ENCODE measurements around the gene MYO1E.
"Not testable (repeated sequence)": the region's sequence is repeated elsewhere in the genome, so short reads cannot be mapped to it uniquely, and the experiment has no call there.

The MYO1E gene

DNA sequence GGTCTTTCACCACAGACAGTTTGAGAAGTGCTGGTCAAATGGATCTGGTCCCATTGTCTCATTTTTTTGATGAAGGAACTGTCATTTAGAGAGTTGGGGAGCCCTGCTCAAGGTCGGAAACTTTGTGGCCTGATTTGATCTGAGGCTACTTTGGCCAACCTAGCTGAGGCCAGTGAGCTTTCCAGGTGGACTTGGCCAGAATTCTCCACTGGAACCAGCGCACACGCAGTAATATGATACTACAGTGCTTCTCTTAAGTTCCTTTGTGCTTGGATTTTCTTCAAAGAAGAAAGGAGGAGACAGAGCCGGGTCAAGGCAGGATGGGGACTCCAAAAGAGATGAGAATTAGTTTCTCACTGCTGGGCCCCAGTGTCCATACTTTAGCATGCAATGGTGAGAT lies 217.2 kb downstream of the MYO1E start:
- DNase-seq (ENCODE audit: extremely low spot score, insufficient read length, low read depth): no peak
- FAIRE-seq: no peak

DNA sequence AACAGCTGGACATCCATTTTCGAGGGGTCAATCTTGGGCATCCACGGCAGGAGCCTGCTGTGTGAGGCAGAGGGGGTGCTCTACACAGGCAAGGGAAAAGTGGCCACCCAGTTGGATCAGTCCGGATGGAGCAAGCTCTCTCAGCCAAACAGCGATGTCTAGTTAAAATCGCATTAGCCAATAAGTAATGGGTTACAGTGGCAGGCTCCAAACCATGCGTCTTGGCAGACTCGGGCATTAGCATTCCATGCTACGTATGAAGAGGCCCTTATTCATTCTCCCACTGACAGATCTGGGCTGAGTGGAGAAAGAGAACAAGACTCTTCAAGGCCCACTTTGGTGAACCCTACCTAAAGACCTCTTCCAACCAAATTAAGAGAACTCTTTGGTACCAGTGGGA lies 218.4 kb downstream of the MYO1E start:
- DNase-seq (ENCODE audit: extremely low spot score, insufficient read length, low read depth): no peak

DNA sequence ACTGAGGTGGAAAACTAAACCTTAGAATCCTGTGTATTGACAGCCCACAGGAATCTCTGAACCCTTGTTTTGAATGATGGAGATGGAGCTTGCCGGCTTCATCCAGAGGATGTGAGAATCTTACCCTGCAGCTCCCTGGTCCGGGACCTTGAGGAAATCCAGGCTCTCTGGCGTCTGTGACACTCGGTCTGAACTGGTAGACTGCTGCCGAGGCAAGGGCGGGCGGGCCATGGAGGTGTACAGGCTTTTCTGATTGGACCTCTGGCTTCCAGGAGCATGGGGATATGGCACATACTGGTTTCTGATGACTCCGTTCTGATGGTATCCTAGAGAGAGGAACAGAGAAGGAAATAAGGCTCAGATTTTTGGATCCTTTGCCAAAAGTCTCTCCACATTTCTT lies 219.2 kb downstream of the MYO1E start:
- no peak for FAIRE-seq
- DNase-seq (ENCODE audit: extremely low spot score, insufficient read length, low read depth): no peak

More for the DNA sequence above, 218.4 kb downstream of the MYO1E start:
- no peak for FAIRE-seq

DNA sequence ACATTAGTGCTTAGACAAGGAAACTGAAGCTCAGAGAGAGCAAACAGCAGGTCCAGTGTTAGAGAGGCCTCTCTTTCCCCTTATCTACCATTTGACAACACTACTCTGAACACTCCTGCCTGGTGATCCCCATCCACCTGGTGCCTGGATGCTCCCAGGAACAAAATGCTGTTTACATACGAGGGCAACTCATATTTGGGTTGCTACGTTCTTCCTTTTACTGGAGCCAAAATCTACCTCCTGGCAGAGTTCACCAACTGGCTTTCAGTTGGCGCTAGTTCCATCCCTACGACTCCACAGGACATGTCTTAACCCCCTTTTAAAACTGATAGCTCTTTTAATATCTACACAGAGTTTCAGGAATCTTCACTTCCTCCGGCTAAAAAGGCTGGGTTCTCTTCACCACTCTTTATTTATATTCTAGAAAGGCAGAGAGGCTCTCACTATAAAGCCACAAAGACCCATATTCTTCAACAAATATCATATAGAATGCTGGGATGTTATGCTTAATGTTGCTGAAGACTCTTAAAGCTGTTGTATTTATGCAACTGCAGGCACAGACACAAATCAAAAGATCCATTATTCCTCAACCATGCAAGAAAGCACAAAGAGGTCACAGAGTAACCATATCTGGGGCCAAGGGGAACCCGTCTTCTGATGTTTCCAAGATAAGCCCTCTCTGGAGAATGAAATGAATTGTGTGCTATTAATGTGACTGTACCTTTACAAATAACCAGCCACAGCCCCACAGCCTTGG lies 219.8 kb downstream of the MYO1E start:
- DNase-seq (ENCODE audit: extremely low spot score, insufficient read length, low read depth): no peak
- no peak for FAIRE-seq

DNA sequence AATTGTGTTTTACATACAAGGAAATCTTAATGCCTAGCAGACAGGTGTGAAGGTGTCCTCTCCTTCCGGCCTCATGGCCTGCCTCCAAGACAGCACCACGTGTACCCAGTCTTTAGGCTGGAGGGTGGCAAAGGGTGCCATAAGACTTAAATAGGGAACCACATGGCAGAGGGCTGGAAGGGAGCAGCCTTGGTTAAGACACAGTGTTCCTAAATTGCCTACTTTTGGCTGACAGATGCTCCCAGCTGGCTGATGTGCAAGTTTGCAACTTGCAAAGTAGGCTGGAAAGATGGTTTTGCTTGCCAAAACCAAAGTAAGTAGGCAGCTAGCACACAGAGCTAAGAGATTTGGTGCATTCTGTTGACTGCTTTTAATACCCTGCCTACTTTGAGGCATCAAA lies 222.5 kb downstream of the MYO1E start:
- FAIRE-seq: no peak
- DNase-seq (ENCODE audit: extremely low spot score, insufficient read length, low read depth): no peak

DNA sequence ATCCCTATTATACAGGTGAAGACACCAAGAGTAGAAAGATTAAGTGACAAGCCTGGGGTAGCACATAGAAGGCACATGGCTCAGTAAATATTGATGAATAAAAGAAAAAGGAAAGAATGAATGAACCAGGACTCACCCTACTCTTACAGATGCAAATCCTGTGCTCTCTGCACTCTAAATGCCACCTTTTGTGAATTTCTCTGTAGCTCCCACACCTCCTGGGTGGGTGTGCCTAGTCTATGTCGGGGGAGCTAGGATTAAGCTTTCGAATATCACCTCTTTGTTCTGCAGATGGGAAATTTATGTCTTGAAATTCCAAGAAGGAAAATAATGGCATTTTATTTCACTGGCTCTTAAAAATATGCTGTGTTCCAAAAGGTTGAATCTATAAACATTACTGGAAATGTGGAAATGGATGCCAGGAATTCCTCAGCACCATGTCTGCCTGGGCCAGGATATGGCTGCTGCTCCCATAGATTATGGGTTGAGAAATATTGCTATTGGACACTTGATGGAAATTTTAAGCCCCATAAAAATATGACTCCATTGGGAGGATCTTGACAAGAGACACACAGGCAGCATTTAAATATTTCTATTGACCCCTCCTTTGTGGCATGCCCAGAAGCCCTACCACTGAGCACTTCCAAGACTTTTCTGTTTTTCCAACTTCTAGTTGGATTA lies 224.4 kb downstream of the MYO1E start:
- DNase-seq (ENCODE audit: extremely low spot score, insufficient read length, low read depth) (no peak), FAIRE-seq (no peak)

DNA sequence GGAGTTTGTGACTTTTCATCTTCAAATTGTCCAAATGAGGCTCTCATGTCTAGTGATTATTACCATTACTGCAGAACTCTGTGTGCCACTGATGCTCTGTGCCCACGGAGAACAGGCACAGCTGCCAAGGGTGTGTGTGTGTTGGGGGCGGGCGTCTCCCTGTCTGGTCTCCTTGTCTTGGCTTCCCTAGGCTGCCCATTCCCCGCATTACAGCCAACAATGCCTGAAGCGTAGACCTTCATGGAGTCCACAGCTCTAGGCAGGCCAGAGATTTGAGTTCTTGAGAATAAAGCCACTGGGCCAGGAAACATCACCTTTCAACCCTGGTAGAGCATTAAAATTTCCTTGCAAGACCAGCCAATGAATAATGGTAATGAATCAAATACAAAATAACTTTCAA lies 225.0 kb downstream of the MYO1E start:
- DNase-seq (ENCODE audit: extremely low spot score, insufficient read length, low read depth) (no peak), FAIRE-seq (no peak)

DNA sequence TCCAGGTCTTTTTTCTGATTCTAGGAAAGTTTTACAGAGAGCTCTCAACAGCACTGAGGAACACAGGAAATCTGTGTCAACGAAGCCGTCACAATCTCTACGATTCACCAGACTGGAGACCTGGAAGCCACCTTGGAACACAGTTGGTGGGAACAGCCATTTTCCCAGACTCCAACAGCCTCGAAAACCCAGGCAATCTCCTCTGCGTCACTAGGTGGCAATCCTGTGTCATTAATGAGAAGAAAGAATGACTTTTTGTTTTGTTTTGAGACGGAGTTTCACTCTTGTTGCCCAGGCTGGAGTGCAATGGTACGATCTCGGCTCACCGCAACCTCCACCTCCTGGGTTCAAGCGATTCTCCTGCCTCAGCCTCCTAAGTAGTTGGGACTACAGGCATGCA lies 228.1 kb downstream of the MYO1E start:
- FAIRE-seq; DNase-seq (ENCODE audit: extremely low spot score, insufficient read length, low read depth): not testable (repeated sequence)

DNA sequence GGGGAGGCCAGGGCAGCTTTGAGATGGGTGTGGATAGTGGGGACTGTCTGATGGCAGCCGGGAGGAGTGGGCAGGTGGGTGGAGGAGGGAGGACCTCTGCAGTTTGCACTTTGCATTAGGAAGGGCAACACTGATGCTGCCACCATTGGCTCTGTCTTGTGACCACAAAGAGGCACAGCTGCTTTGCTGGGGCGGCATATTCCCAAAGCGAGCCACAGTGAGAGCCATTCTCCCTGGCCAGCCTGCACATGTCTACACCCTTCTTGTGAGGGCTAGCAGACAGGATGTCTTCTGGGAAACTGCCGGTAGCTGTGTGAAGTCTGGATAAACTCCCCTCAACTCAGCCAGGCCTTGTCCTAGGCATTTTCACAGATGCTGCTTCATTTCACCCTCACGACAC lies 229.4 kb downstream of the MYO1E start:
- DNase-seq (ENCODE audit: extremely low spot score, insufficient read length, low read depth) (no peak), FAIRE-seq (no peak)

DNA sequence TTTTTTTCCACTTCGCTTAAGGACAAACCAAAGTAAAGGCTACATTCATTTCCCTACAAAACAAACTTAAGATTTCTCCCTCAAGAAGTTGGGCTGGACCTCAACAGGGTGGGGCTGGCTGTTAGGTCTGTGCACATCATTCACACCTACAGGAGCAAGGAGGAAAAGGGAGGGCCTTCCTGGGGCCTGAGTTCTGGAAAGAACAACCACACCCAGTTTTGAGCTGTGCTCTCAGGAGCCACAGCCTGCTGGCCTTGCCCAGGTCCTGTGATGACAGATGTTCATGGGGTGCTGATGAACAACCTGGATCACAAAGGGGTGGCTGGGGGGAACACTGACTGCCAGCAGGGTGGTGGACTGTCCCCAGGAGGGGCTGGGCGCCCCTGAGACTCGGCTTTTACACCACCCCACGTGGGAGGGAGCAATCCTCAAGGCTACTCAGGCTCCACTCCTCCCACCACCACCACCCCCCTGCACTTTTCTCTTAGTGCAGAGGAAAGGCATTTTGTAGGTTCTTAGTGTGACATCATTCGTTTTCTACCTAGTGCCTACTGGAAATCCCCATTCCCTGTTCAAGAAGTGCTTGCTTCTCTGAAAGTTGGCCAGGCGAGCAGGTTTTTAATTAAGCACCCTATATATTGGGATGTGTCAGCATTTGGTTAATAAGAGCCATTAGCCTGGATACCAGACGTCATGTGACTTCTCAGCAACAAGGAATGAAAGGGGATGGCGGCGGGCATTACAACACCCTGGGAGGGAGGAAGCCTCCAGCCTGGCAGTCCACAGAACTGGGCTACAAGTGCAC lies 232.0 kb downstream of the MYO1E start:
- DNase-seq (ENCODE audit: extremely low spot score, insufficient read length, low read depth): no peak
- FAIRE-seq: no peak

DNA sequence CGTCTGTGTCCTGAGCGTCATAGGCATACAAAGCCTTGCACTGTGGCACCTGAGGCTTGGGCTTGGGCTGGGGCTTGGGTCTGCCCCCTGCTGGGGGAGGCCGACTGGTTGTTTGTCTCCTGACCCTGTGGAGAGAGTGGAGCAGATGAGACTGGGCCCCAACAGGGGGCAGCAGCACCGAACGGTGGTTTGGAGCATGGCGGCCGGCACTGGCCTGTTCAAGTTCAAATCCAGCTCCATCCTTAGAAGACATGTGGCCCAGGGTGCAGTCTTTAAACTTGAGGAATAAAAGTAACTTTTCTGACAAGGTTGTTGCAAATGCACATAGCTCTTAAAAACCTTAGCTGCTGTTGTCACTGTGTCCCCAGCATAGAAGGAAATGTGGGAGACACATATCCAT lies 234.4 kb downstream of the MYO1E start:
- DNase-seq (ENCODE audit: extremely low spot score, insufficient read length, low read depth) (peak; percentile 60), FAIRE-seq (peak; percentile 53)

DNA sequence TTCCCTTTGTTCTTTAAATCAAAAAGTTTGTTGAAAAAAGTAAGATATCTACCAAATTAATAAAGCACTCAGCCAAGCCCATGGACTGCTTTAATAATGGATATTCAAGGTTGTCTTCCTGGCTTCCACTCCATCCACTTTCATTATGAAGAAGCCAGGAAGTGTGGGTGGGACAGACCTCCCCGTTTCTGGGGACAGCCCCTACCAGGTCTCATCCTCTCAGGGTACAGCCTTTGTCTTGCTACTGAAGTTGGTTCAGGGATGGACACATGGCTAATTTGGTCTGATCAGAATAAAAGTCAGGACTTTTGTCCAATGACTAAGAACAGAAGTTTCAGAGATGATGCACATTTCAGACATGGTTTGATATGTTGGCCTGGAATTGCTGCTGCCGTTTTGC lies 235.1 kb downstream of the MYO1E start:
- DNase-seq (ENCODE audit: extremely low spot score, insufficient read length, low read depth): no peak
- no peak for FAIRE-seq

DNA sequence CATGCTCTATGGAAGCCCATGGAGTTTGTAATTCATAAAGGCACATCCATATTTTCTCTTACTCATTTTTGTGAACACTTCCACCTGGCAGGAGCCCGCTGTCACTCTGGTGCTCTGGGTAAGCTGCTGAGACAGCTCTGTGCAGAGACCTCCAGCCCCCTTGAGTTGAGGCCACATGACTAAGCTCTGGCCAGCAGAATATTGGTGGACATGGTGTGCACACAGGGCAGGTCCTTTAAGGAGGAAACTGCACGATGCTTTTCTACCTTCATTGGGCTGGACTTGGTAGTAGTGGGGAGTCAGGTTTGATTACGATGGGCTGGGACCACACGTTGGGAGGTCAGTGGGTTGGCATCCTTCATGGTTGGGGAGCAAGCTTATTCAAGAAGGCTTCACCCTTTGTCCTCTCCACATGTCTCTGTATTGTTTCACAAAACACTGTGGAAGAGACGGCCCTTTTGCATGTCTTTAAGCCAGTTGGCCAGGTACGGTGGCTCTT lies 238.7 kb downstream of the MYO1E start:
- DNase-seq (ENCODE audit: extremely low spot score, insufficient read length, low read depth) (no peak), FAIRE-seq (no peak)

DNA sequence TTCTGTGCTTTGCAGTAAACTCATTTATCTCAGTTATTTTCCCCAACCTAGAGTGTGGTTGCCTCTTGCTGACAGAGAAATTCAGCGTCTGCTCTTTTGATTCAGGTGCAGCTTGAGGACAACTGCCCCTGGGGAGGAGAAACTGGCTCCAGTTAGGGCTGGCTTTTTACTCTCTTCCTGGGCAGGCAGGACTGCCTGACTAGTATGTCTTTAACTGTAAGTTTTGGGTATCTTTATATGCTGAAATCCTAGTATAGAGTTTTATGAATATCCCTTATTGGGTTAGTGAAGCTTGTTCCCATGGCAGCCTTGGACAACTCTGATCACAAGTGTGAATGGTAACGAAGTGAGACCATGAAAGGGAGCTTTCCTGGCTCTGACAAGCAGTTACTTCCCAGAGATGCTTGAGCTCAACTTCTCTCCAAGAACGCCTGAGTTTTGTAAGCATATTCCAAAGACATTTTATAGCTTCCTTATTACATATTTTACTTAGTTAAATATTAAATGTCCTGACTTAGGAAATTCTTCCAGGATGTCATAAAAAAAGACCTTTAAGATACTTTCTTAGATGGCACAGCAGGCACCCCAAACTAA lies 240.6 kb downstream of the MYO1E start:
- DNase-seq (ENCODE audit: extremely low spot score, insufficient read length, low read depth) (no peak), FAIRE-seq (no peak)

DNA sequence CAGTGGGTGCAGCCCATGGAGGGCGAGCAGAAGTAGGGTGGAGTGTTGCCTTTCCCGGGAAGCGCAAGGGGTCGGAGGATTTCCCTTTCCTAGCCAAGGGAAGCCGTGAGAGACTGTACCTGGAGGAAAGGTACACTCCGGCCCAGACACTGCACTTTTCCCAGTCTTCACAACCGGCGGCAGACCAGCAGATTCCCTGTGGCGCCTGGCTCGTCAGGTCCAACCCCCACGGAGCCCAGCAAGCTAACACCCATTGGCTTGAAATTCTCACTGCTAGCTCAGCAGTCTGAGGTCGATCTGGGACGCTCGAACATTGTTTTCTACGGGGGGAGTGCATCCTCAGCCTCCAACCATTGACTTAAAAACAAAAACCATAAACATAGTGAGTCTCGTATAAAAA lies 241.2 kb downstream of the MYO1E start:
- no peak for DNase-seq (ENCODE audit: extremely low spot score, insufficient read length, low read depth)
- FAIRE-seq: no peak

DNA sequence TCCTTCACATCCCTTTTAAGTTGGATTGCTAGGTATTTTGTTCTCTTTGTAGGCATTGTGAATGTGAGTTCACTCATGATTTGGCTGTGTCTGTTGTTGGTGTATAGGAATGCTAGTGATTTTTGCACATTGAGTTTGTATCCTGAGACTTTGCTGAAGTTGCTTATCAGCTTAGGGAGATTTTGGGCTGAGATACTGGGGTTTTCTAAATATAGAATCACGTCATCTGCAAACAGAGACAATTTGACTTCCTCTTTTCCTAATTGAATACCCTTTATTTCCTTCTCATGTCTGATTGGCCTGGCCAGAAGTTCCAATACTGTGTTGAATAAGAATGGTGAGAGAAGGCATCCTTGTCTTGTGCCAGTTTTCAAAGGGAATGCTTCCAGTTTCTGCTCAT lies 245.4 kb downstream of the MYO1E start:
- not testable (repeated sequence) for FAIRE-seq; DNase-seq (ENCODE audit: extremely low spot score, insufficient read length, low read depth)

DNA sequence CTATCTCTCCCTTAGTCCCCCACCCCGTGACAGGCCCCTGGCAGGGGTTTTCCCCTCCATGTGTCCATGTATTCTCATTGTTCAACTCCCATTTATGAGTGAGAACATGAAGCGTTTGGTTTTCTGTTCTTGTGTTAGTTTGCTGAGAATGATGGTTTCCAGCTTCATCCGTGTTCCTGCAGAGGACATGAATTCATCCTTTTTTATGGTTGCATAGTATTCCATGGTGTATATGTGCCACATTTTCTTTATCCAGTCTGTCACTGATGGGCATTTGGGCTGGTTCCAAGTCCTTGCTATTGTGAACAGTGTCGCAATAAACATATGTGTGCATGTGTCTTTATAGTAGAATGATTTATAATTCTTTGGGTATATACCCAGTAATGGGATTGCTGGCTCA lies 247.0 kb downstream of the MYO1E start:
- not testable (repeated sequence) for FAIRE-seq; DNase-seq (ENCODE audit: extremely low spot score, insufficient read length, low read depth)

DNA sequence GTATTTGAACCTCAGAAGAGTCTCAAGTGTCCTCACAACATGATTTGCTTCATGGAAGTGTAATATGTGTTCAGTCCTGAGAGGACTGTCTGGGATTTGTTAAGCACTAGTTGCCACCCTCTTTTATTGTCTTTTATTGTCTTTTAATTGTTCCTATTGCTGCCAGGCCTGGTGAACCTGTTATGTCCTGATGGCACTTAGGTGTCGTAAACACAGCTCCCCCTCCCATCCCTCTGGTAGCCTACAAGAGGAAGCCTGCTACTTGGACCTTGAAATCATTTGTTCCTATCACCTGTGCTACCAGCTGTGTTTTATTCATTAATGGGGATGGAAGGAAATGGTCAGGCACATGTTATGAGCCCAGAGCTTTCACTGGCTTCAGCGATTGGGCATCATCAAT lies 248.4 kb downstream of the MYO1E start:
- no peak for FAIRE-seq
- DNase-seq (ENCODE audit: extremely low spot score, insufficient read length, low read depth): no peak

DNA sequence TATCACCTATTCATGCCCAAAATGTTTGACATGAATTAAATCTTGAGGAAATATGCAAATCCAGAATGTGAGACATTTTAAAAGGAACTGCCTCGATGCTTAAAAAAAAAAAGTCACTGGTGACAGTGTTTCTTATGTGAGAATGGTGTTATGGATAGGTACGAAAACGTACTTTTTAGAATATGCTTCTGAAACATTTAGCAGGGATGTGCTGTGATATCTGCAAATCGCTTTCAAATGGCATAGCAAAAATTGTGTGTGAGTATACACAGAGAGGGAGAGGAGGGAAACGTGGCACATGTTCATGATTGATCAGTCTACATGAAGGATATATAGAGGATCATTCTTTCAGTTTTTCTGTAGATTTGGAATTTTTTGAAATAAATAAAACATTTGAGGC lies 251.7 kb downstream of the MYO1E start:
- FAIRE-seq (no peak), DNase-seq (ENCODE audit: extremely low spot score, insufficient read length, low read depth) (no peak)

DNA sequence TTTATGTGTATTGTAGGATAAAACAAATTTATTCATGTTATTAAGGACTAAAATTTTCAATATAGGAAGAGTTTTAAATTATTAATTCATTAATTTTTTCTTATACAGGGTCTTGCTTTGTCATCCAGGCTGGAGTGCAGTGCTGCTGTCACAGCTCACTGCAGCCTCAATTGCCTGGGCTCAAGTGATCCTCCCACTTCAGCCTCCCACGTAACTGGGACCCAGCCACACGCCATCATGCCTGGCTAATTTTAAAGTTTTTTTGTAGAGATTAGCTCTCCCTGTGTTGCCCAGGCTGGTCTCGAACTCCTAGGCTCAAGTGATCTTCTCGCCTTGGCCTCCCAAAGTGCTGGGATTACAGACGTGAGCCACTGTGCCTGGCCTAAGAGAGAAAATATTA lies 253.0 kb downstream of the MYO1E start:
- no peak for FAIRE-seq
- DNase-seq (ENCODE audit: extremely low spot score, insufficient read length, low read depth): no peak

Data from GM18507 (cell line).